K562 (cell line): Measurements from ENCODE around the gene TELO2. TPM values are rescaled to one million over a fixed set of nuclear protein-coding genes. Genes with fewer than 3 reads are reported as not detected.

Experiments used
- ATAC-seq: fragments of 200-7000 bp; cut with Tn5 transposase; 3 replicates; pipeline ENCODE4 v1.9.1; 2020; ENCODE audit warnings: moderate library complexity
- BruUV-seq: library from RNA; stranded (reverse); fragments of 400-500 nt; replicated peaks from 2 replicates; lab custom pipeline; 2021; lab: Mats Ljungman, UMichigan
- CTCF ChIA-PET: fragments of 300-600 bp; formaldehyde crosslinking; extraction: SDS; loops from one replicate; lab custom pipeline; 2021; ENCODE audit warnings: low intra/inter-chr PET ratio; lab: Yijun Ruan, JAX
- POLR2A ChIA-PET: fragments of 300-600, 350-650 bp; sonication (Branson Sonifier 250); formaldehyde crosslinking; extraction: SDS; loops from one replicate; lab custom pipeline; 2021; ENCODE audit warnings: antibody characterized with exemption, inconsistent platforms; lab: Yijun Ruan, JAX
- DNase-seq, 4 experiments: peaks; one replicate each; pipeline versions ENCODE4 v3.0.0 to v3.0.0-alpha.2; 2011 to 2018; ENCODE audit warnings: low spot score in 3 of 4, mixed read lengths in 3 of 4; ENCODE audit errors: extremely low read depth in 1 of 4
- FAIRE-seq: peaks from 2 replicates; lab custom pipeline; 2011; peaks lifted over from hg19 to GRCh38; lab: Jason Lieb, UNC
- H2AFZ ChIP-seq: 2 replicates; pipeline ENCODE4 v1.6.0; 2011; ENCODE audit warnings: low read depth, low read length, control low read depth, inconsistent platforms
- H3K27ac ChIP-seq: fragments of 200-600 bp; 3 replicates; pipeline ENCODE4 v1.8.0; 2011; ENCODE audit warnings: low read depth, mild to moderate bottlenecking, control low read depth, inconsistent platforms, low read length, moderate library complexity, mixed read lengths; ENCODE audit errors: extremely low read depth
- H3K27me3 ChIP-seq, 2 experiments: fragments of 300-600 bp in 1 of 2; 2 replicates in 1 of 2; 3 replicates in 1 of 2; pipeline versions ENCODE4 v1.6.0 to v1.8.0; 2011; ENCODE audit warnings: inconsistent platforms in 2 of 2, low read length in 2 of 2, mild to moderate bottlenecking in 1 of 2, mixed read lengths in 1 of 2, moderate library complexity in 1 of 2; ENCODE audit not compliant: control insufficient read depth in 2 of 2, insufficient read depth in 2 of 2
- H3K36me3 ChIP-seq: fragments of 300-600 bp; 3 replicates; pipeline ENCODE4 v1.8.0; 2011; ENCODE audit warnings: mild to moderate bottlenecking, low read length, inconsistent platforms; ENCODE audit not compliant: control insufficient read depth, insufficient read depth
- H3K4me1 ChIP-seq, 2 experiments: fragments of 200-600 bp in 1 of 2; replicated peaks in 1 of 2; 2 replicates in 1 of 2; 3 replicates in 1 of 2; pipeline versions ENCODE4 v1.5.1 to v1.8.0; 2011; ENCODE audit warnings: inconsistent platforms in 2 of 2, low read length in 2 of 2, mild to moderate bottlenecking in 1 of 2, mixed read lengths in 1 of 2, moderate library complexity in 1 of 2; ENCODE audit not compliant: control insufficient read depth in 2 of 2, insufficient read depth in 2 of 2
- H3K4me2 ChIP-seq: 2 replicates; pipeline ENCODE4 v1.6.1; 2011; ENCODE audit warnings: low read length, control low read depth, inconsistent platforms, mixed read lengths; ENCODE audit not compliant: insufficient read depth
- H3K4me3 ChIP-seq: fragments of 200-600 bp; sonication (generic), shearing (Covaris generic); 2 replicates; pipeline ENCODE4 v1.5.1; 2016; ENCODE audit warnings: control low read depth, inconsistent platforms
- H3K79me2 ChIP-seq: fragments of 200-600 bp; 3 replicates; pipeline ENCODE4 v1.8.0; 2011; ENCODE audit warnings: low read length, inconsistent platforms; ENCODE audit not compliant: control insufficient read depth, insufficient read depth
- H3K9ac ChIP-seq, 2 experiments: 2 replicates each; pipeline versions ENCODE4 v1.6.0 to v1.6.1; 2011; ENCODE audit warnings: low read depth in 2 of 2, low read length in 2 of 2, control low read depth in 1 of 2, inconsistent platforms in 1 of 2, mild to moderate bottlenecking in 1 of 2, mixed read lengths in 1 of 2; ENCODE audit not compliant: insufficient read depth in 1 of 2
- H3K9me1 ChIP-seq: one replicate; pipeline ENCODE4 v1.6.0; 2011; ENCODE audit warnings: inconsistent platforms, mild to moderate bottlenecking, low read length, moderate library complexity; ENCODE audit not compliant: control insufficient read depth, insufficient read depth
- H3K9me3 ChIP-seq: replicated peaks from 2 replicates; pipeline ENCODE4 v1.5.1; 2011; ENCODE audit warnings: low read depth, low read length, inconsistent platforms; ENCODE audit not compliant: control insufficient read depth, insufficient read depth
- H4K20me1 ChIP-seq: replicated peaks from 2 replicates; pipeline ENCODE4 v1.6.1; 2011; ENCODE audit warnings: low read length, inconsistent platforms, mixed read lengths; ENCODE audit not compliant: control insufficient read depth, insufficient read depth
- POLR2G ChIP-seq: fragments of 200-400 bp; formaldehyde crosslinking; IDR thresholded peaks from 2 replicates; pipeline ENCODE4 v1.6.1; 2017; ENCODE audit warnings: low read depth, mild to moderate bottlenecking, antibody characterized with exemption, low read length, moderate library complexity
- RBFOX2 ChIP-seq: fragments of 200-400 bp; formaldehyde crosslinking; IDR thresholded peaks from 2 replicates; pipeline ENCODE4 v1.6.1; 2017; ENCODE audit warnings: low read depth, mild to moderate bottlenecking, low read length, moderate library complexity
- TGIF2 ChIP-seq: sonication (generic); formaldehyde crosslinking; IDR thresholded peaks from 2 replicates; pipeline ENCODE4 v1.8.1; 2022; ENCODE audit warnings: mild to moderate bottlenecking, missing genetic modification reagents, moderate library complexity
- ZKSCAN8 ChIP-seq: fragments of 200-800 bp; sonication (Bioruptor generic); IDR thresholded peaks from 2 replicates; pipeline ENCODE4 v1.6.1; 2016; ENCODE audit warnings: missing genetic modification characterization, missing compliant biosample characterization
- ZNF217 ChIP-seq: sonication (generic); formaldehyde crosslinking; IDR thresholded peaks from 2 replicates; pipeline ENCODE4 v1.8.0; 2022; ENCODE audit warnings: mild to moderate bottlenecking, missing genetic modification reagents
- WGBS: fragments of 100-300 bp; shearing (Covaris generic); methylation state at CpG from one replicate; pipeline ENCODE4 v1.1.6; 2016; ENCODE audit warnings: low coverage, mixed read lengths; ENCODE audit not compliant: insufficient coverage; ENCODE audit errors: missing lambda C conversion rate; 5-methylcytosine and 5-hydroxymethylcytosine counted together
- in situ Hi-C: fragments of 300-500 bp; cut with MboI; formaldehyde crosslinking; loops from 4 replicates; pipeline ENCODE4 v1.15.0; 2018; ENCODE audit warnings: inconsistent platforms, mixed read lengths
- intact Hi-C: fragments of 100-400 bp; cut with micrococcal nuclease; formaldehyde crosslinking; loops from 2 replicates; pipeline ENCODE4 v1.14.2; 2022
- polyA plus RNA-seq, 8 experiments: library from polyadenylated mRNA; depleted of rRNA in 4 of 8; stranded (reverse) in 5 of 8; unstranded in 3 of 8; fragments of >200 nt; fragmentation: Nextera tagmentation in 2 of 8; fragmentation: Illumina TruSeq in 1 of 8; extraction: Ambion mirVana in 2 of 8; extraction: Trizol in 1 of 8; gene quantifications; 2 replicates each; pipeline versions ENCODE4 v1.2.1 to v1.2.3, GENCODE V29; 2011 to 2014; ENCODE audit warnings: inconsistent platforms in 1 of 8, missing spikeins in 1 of 8
- total RNA-seq, 7 experiments: library from RNA; depleted of rRNA in 6 of 7; stranded (reverse); fragments of >200 nt in 6 of 7; fragmentation: Illumina TruSeq in 2 of 7; extraction: Trizol in 2 of 7; gene quantifications; 2 replicates each; pipeline versions ENCODE4 v1.2.1 to v1.2.3, GENCODE V29; 2011 to 2021; ENCODE audit warnings: low replicate concordance in 1 of 7

TELO2 gene
- total and polyA plus RNA-seq, 9 of the 15 experiments (the other 6 are each of a cell fraction or from before 2014, with no cell fraction given): 0.51 to 91.8 (median 14.5) TPM

GRCh38 chr16:1500465-1501150 is 7.4 kb downstream of the TELO2 start:
- Histone ChIP-seq H3K36me3 (peaks cover 86% of the 10 kb centered on the region; the same call in 2 of the 3 replicates), H4K20me1 (no peaks in the 10 kb centered on the region; the same call in 1 of the 2 replicates), H3K79me2 (0 out of 3 replicates have a peak, but pooled peaks cover 3% of the 10 kb centered on the region), H3K9me1 (no peaks in the 10 kb centered on the region), H3K4me1 (peaks cover 0 to 38% of the 10 kb centered on the region in 2 experiments; a peak in 2 of 5 replicates), H3K9me3 (no peaks in the 10 kb centered on the region), H3K27me3 (no peaks in the 10 kb centered on the region), H2AFZ (no peak overlapping the region), H3K4me2 (no peak overlapping the region), H3K27ac (no peak overlapping the region), H3K4me3 (no peak overlapping the region), H3K9ac (no peak overlapping the region)
- no peak for DNase-seq
- ChIA-PET POLR2A (interaction anchor here (1.1 kb wide), 1 partner anchor 10 kb away, joined by 4 read pairs; no protein-coding TSS in a partner anchor), CTCF (no interaction called here)
- no peak for ATAC-seq
- 99% methylated on average over 29 of the region's 44 CpGs for WGBS
- TF ChIP-seq TGIF2 (CRISPR knock-in tag) (no peak), ZNF217 (CRISPR knock-in tag) (no peak), RBFOX2 (peak; percentile 31)
- in situ Hi-C loops (no loop called here), intact Hi-C loops (no loop called here)
- FAIRE-seq: no peak
- no TSS peak for BruUV-seq

- CTCF ChIA-PET: no interaction called here
- Histone ChIP-seq H3K27me3 (no peaks in the 10 kb centered on the region), H3K9me1 (no peaks in the 10 kb centered on the region), H2AFZ (no peak overlapping the region), H3K9ac (no peak overlapping the region), H3K4me1 (peaks cover 0 to 29% of the 10 kb centered on the region in 2 experiments; a peak in 2 of 5 replicates), H3K9me3 (no peaks in the 10 kb centered on the region), H3K27ac (no peak overlapping the region), H3K4me2 (no peak overlapping the region), H3K4me3 (no peak overlapping the region), H4K20me1 (no peaks in the 10 kb centered on the region; the same call in 1 of the 2 replicates), H3K79me2 (no peaks in the 10 kb centered on the region), H3K36me3 (peaks cover 86% of the 10 kb centered on the region; the same call in 2 of the 3 replicates)
- no peak for DNase-seq
- POLR2A ChIA-PET: no interaction called here
- intact Hi-C loops (no loop called here), in situ Hi-C loops (no loop called here)
- BruUV-seq: no TSS peak
- FAIRE-seq: no peak
- TF ChIP-seq POLR2G (peak; percentile 49; the same call in 1 of the 2 replicates), ZKSCAN8 (CRISPR knock-in tag) (no peak)
- no peak for ATAC-seq
- WGBS: 96% methylated on average over 9 of the region's 23 CpGs
These were observed 8.5 kb downstream of the TELO2 start for GRCh38 chr16:1501630-1502029.
